H1 (cell line): ENCODE data around the gene MRPL32. TPM values are rescaled to one million over a fixed set of nuclear protein-coding genes. Genes with fewer than 3 reads are reported as not detected.

Source experiments
- CTCF ChIA-PET: fragments of 300-600 bp; sonication (Branson Sonifier 250); formaldehyde crosslinking; loops from one replicate; lab custom pipeline; 2021; ENCODE audit not compliant: partially characterized antibody; lab: Charles Lee
- POLR2A ChIA-PET: fragments of 300-600 bp; sonication (Branson Sonifier 250); formaldehyde crosslinking; loops from one replicate; lab custom pipeline; 2021; ENCODE audit warnings: inconsistent platforms; ENCODE audit not compliant: partially characterized antibody; lab: Charles Lee
- DNase-seq, 2 experiments: peaks; one replicate each; pipeline versions ENCODE4 v3.0.0 to v3.0.0-alpha.2; 2010 to 2022; ENCODE audit warnings: low spot score in 2 of 2, low read depth in 1 of 2, mixed read lengths in 1 of 2
- FAIRE-seq: peaks from 2 replicates; lab custom pipeline; 2011; peaks lifted over from hg19 to GRCh38; lab: Jason Lieb, UNC
- H2AFZ ChIP-seq: 2 replicates; pipeline ENCODE4 v1.8.1; 2012; ENCODE audit warnings: low read length, inconsistent platforms
- H2AK5ac ChIP-seq: 2 replicates; pipeline ENCODE4 v1.6.1; 2013; ENCODE audit warnings: low read depth, low read length
- H2BK120ac ChIP-seq: replicated peaks from 2 replicates; pipeline ENCODE3; 2013; ENCODE audit warnings: low read depth, low read length, inconsistent platforms
- H2BK12ac ChIP-seq: 2 replicates; pipeline ENCODE4 v1.6.1; 2013; ENCODE audit warnings: low read depth, low read length
- H2BK15ac ChIP-seq: 2 replicates; pipeline ENCODE4 v1.6.1; 2013; ENCODE audit warnings: low read length
- H2BK20ac ChIP-seq: 2 replicates; pipeline ENCODE4 v1.6.1; 2013; ENCODE audit warnings: low read length
- H2BK5ac ChIP-seq: 2 replicates; pipeline ENCODE4 v1.6.1; 2013; ENCODE audit warnings: low read depth, low read length
- H3K14ac ChIP-seq: 2 replicates; pipeline ENCODE4 v1.6.1; 2013; ENCODE audit warnings: inconsistent platforms; ENCODE audit not compliant: insufficient read length
- H3K18ac ChIP-seq: 2 replicates; pipeline ENCODE4 v1.6.1; 2013; ENCODE audit warnings: low read length; ENCODE audit errors: extremely low read depth
- H3K23ac ChIP-seq: 2 replicates; pipeline ENCODE4 v1.6.1; 2013; ENCODE audit warnings: inconsistent platforms; ENCODE audit not compliant: insufficient read length
- H3K23me2 ChIP-seq: 2 replicates; pipeline ENCODE4 v1.6.1; 2013; ENCODE audit warnings: low read depth, low read length
- H3K27ac ChIP-seq: 2 replicates; pipeline ENCODE4 v1.6.1; 2011; ENCODE audit warnings: low read depth, low read length, inconsistent platforms
- H3K27me3 ChIP-seq, 4 experiments: replicated peaks in 1 of 4; 1 replicate in 1 of 4; 2 replicates in 3 of 4; pipeline versions ENCODE4 v1.6.1 to v1.8.1; 2011 to 2013; ENCODE audit warnings: low read length in 3 of 4, mild to moderate bottlenecking in 3 of 4, inconsistent platforms in 2 of 4, mixed read lengths in 2 of 4, moderate library complexity in 1 of 4; ENCODE audit not compliant: control insufficient read depth in 3 of 4, insufficient read depth in 3 of 4; ENCODE audit errors: extremely low read depth in 1 of 4
- H3K36me3 ChIP-seq, 4 experiments: 2 replicates each; pipeline versions ENCODE4 v1.6.1 to v1.8.1; 2011 to 2013; ENCODE audit warnings: mild to moderate bottlenecking in 4 of 4, low read length in 3 of 4, moderate library complexity in 2 of 4, control low read depth in 1 of 4, inconsistent platforms in 1 of 4; ENCODE audit not compliant: insufficient read depth in 4 of 4, control insufficient read depth in 2 of 4
- H3K4ac ChIP-seq: replicated peaks from 2 replicates; pipeline ENCODE3; 2013; ENCODE audit warnings: low read length, low read depth, mixed read lengths, inconsistent platforms; ENCODE audit not compliant: insufficient read length
- H3K4me1 ChIP-seq, 4 experiments: replicated peaks in 1 of 4; 1 replicate in 1 of 4; 2 replicates in 3 of 4; pipeline versions ENCODE4 v1.6.1 to v1.8.1; 2011 to 2013; ENCODE audit warnings: low read length in 3 of 4, inconsistent platforms in 2 of 4, mixed read lengths in 1 of 4; ENCODE audit not compliant: insufficient read depth in 4 of 4, control insufficient read depth in 3 of 4
- H3K4me2 ChIP-seq, 2 experiments: 2 replicates each; pipeline versions ENCODE4 v1.6.1 to v1.8.1; 2011 to 2013; ENCODE audit warnings: low read depth in 2 of 2, low read length in 2 of 2, control low read depth in 1 of 2, inconsistent platforms in 1 of 2, mild to moderate bottlenecking in 1 of 2; ENCODE audit not compliant: insufficient read depth in 1 of 2
- H3K4me3 ChIP-seq, 4 experiments: fragments of 200-600, 300-600 bp in 1 of 4; sonication (generic), shearing (Covaris generic), sonication (Bioruptor Twin) in 1 of 4; 2 replicates each; pipeline versions ENCODE4 v1.5.1 to v1.8.1; 2011 to 2016; ENCODE audit warnings: low read length in 4 of 4, low read depth in 3 of 4, control low read depth in 2 of 4, inconsistent platforms in 2 of 4, mild to moderate bottlenecking in 2 of 4, mixed read lengths in 1 of 4, moderate library complexity in 1 of 4; ENCODE audit not compliant: insufficient read depth in 2 of 4; ENCODE audit errors: extremely low read depth in 1 of 4
- H3K56ac ChIP-seq: replicated peaks from 2 replicates; pipeline ENCODE3; 2013; ENCODE audit warnings: low read depth, mild to moderate bottlenecking, mixed read lengths, low read length, inconsistent platforms; ENCODE audit not compliant: insufficient read length
- H3K79me1 ChIP-seq: 2 replicates; pipeline ENCODE4 v1.6.1; 2013; ENCODE audit warnings: low read depth, low read length, control low read depth
- H3K79me2 ChIP-seq, 2 experiments: 2 replicates each; pipeline versions ENCODE4 v1.6.1 to v1.8.1; 2012 to 2013; ENCODE audit warnings: low read length in 2 of 2, mild to moderate bottlenecking in 2 of 2, inconsistent platforms in 1 of 2; ENCODE audit not compliant: insufficient read depth in 2 of 2, control insufficient read depth in 1 of 2
- H3K9ac ChIP-seq, 4 experiments: replicated peaks in 1 of 4; 1 replicate in 1 of 4; 2 replicates in 3 of 4; pipeline versions ENCODE4 v1.6.1 to v1.8.1; 2011 to 2013; ENCODE audit warnings: low read depth in 3 of 4, low read length in 3 of 4, control low read depth in 2 of 4, mild to moderate bottlenecking in 2 of 4, moderate library complexity in 2 of 4, inconsistent platforms in 1 of 4; ENCODE audit errors: extremely low read depth in 1 of 4
- H3K9me3 ChIP-seq, 2 experiments: 2 replicates each; pipeline versions ENCODE4 v1.6.1 to v1.8.1; 2012 to 2013; ENCODE audit warnings: mild to moderate bottlenecking in 2 of 2, moderate library complexity in 2 of 2, control low read depth in 1 of 2, inconsistent platforms in 1 of 2, low read depth in 1 of 2, low read length in 1 of 2, mixed read lengths in 1 of 2; ENCODE audit not compliant: insufficient read depth in 2 of 2
- H4K20me1 ChIP-seq, 2 experiments: replicated peaks in 1 of 2; 2 replicates each; pipeline versions ENCODE3 to v1.8.1; 2011 to 2013; ENCODE audit warnings: inconsistent platforms in 2 of 2, low read length in 2 of 2, mild to moderate bottlenecking in 1 of 2; ENCODE audit not compliant: insufficient read depth in 2 of 2, control insufficient read depth in 1 of 2
- H4K5ac ChIP-seq: 2 replicates; pipeline ENCODE4 v1.6.1; 2013; ENCODE audit warnings: low read length, low read depth, mixed read lengths, inconsistent platforms; ENCODE audit not compliant: insufficient read length
- H4K8ac ChIP-seq: 2 replicates; pipeline ENCODE4 v1.8.0; 2013; ENCODE audit warnings: mild to moderate bottlenecking, moderate library complexity, low read length, inconsistent platforms; ENCODE audit not compliant: insufficient read depth; ENCODE audit errors: extremely low read depth
- H4K91ac ChIP-seq: replicated peaks from 2 replicates; pipeline ENCODE3; 2013; ENCODE audit warnings: low read length, mixed read lengths, inconsistent platforms; ENCODE audit not compliant: insufficient read length
- CTCF ChIP-seq, 3 experiments: IDR thresholded peaks; 1 replicate in 2 of 3; 2 replicates in 1 of 3; pipeline versions ENCODE4 v1.5.1 to v1.6.1; 2011; ENCODE audit warnings: low read length in 3 of 3, mild to moderate bottlenecking in 3 of 3, inconsistent platforms in 2 of 3, low read depth in 1 of 3, moderate library complexity in 1 of 3; ENCODE audit not compliant: insufficient read depth in 1 of 3; ENCODE audit errors: control extremely low read depth in 1 of 3
- RAD21 ChIP-seq, 2 experiments: IDR thresholded peaks in 1 of 2; conservative IDR thresholded peaks in 1 of 2; 2 replicates each; pipeline ENCODE4 v1.6.1; 2011; ENCODE audit warnings: low read depth in 2 of 2, low read length in 2 of 2, improper control_type of control experiment in 1 of 2, inconsistent platforms in 1 of 2, mild to moderate bottlenecking in 1 of 2, moderate library complexity in 1 of 2
- TCF12 ChIP-seq: IDR thresholded peaks from 2 replicates; pipeline ENCODE4 v1.6.1; 2011; ENCODE audit warnings: low read depth, mild to moderate bottlenecking, low read length
- WGBS, 2 experiments: shearing (Covaris generic) in 1 of 2; methylation state at CpG; one replicate each; pipeline versions ENCODE4 v1.1.6 to v1.1.7; 2013 to 2015; ENCODE audit warnings: low lambda C conversion rate in 2 of 2, mixed read lengths in 2 of 2, inconsistent platforms in 1 of 2, low coverage in 1 of 2, missing lambda C conversion rate in 1 of 2; ENCODE audit not compliant: insufficient replicate concordance in 2 of 2, insufficient coverage in 1 of 2, insufficient read length in 1 of 2; ENCODE audit errors: extremely low coverage in 1 of 2, missing lambda C conversion rate in 1 of 2; 5-methylcytosine and 5-hydroxymethylcytosine counted together
- polyA plus RNA-seq, 7 experiments: library from polyadenylated mRNA; depleted of rRNA in 3 of 7; stranded (reverse) in 5 of 7; unstranded in 2 of 7; fragments of >200 nt in 5 of 7; fragments of 200-250 nt in 2 of 7; gene quantifications; 1 replicate in 5 of 7; 2 replicates in 1 of 7; 4 replicates in 1 of 7; pipeline versions ENCODE4 v1.2.1 to v1.2.3, GENCODE V29; 2011 to 2013; ENCODE audit warnings: missing spikeins in 2 of 7, mixed read lengths in 2 of 7
- total RNA-seq: library from RNA; stranded (reverse); fragmentation: NEBNext Ultra II Directional; extraction: Animal tissue kit (Norgen Biotek cat#: 25700); gene quantifications from 2 replicates; pipeline ENCODE4 v1.2.1, GENCODE V29; 2021

Gene MRPL32
- total and polyA plus RNA-seq, 2 of the 8 experiments (the other 6 are each of a cell fraction or from before 2014, with no cell fraction given): 50.9 to 97.2 TPM

GRCh38 chr7:42886129-42886528, 46.0 kb upstream of the MRPL32 start:
- no peak overlapping the region for H3K56ac ChIP-seq
- no peak overlapping the region for H2BK5ac ChIP-seq
- H3K9me3 ChIP-seq: peaks cover 6 to 10% of the 10 kb centered on the region in 2 experiments; a peak in 1 of 4 replicates
- H2BK120ac ChIP-seq: no peak overlapping the region
- TF ChIP-seq CTCF (IDR thresholded peaks at IDR 0.05; ENCODE audit: control extremely low read depth in 1 of 3, insufficient read depth in 1 of 3, low read depth in 1 of 3, low read length in 3 of 3): peak in 1 of 3 experiments; percentile 46; a peak in 2 of 4 replicates
- peak; percentile 47 to 51 for TF ChIP-seq RAD21 (IDR thresholded peaks at IDR 0.05 in 1 of 2, conservative IDR thresholded peaks at IDR 0.05 in 1 of 2; ENCODE audit: low read depth in 2 of 2, low read length in 2 of 2)
- TF ChIP-seq TCF12: no peak
- FAIRE-seq: no peak
- no peaks in the 10 kb centered on the region for H3K79me2 ChIP-seq
- H4K5ac ChIP-seq: no peak overlapping the region
- H3K9ac ChIP-seq: no peak overlapping the region
- H3K27ac ChIP-seq: no peak overlapping the region
- 88% methylated on average over 2 of the region's 2 CpGs; no CpG with 5 or more reads in 1 of the 2 experiments for WGBS, 2 experiments
- no peak overlapping the region for H4K8ac ChIP-seq
- no peak overlapping the region for H3K4me2 ChIP-seq
- no peak overlapping the region for H2BK20ac ChIP-seq
- no peak overlapping the region for H2AFZ ChIP-seq
- ChIA-PET POLR2A (interaction anchor here (1.0 to 1.3 kb wide), 2 partner anchors 10 to 16 kb away, joined by 4 to 6 read pairs; no protein-coding TSS in a partner anchor), CTCF (interaction anchor here (0.6 to 1.6 kb wide), 5 partner anchors 9 to 942 kb away, joined by 3 to 13 read pairs (median 4); no protein-coding TSS in a partner anchor)
- H3K18ac ChIP-seq: no peak overlapping the region
- no peaks in the 10 kb centered on the region for H3K27me3 ChIP-seq
- H3K4ac ChIP-seq: no peak overlapping the region
- no peak overlapping the region for H3K23ac ChIP-seq
- H3K4me3 ChIP-seq: no peak overlapping the region
- no peak overlapping the region for H4K91ac ChIP-seq
- no peaks in the 10 kb centered on the region for H3K79me1 ChIP-seq
- no peaks in the 10 kb centered on the region for H4K20me1 ChIP-seq
- H3K14ac ChIP-seq: no peak overlapping the region
- H3K36me3 ChIP-seq: no peaks in the 10 kb centered on the region; a peak in 1 of 8 replicates
- DNase-seq: no peak
- peaks cover 2 to 6% (median 4%) of the 10 kb centered on the region in 4 experiments; a peak in 6 of 7 replicates for H3K4me1 ChIP-seq
- H3K23me2 ChIP-seq: peaks cover 13% of the 10 kb centered on the region
- H2BK15ac ChIP-seq: no peak overlapping the region
- H2BK12ac ChIP-seq: no peak overlapping the region
- H2AK5ac ChIP-seq: peak overlapping the region; percentile 72; the same call in 1 of the 2 replicates
